NB4 (cell line): ENCODE results near the gene PPHLN1.

Experiments used
- DNase-seq: peaks from one replicate; pipeline ENCODE4 v3.0.0; 2010; ENCODE audit warnings: low read depth
- H3K4me3 ChIP-seq: one replicate; pipeline ENCODE4 v1.5.1; 2011; ENCODE audit warnings: mild to moderate bottlenecking, low read depth, low read length, moderate library complexity
- CTCF ChIP-seq: IDR thresholded peaks from one replicate; pipeline ENCODE4 v1.5.1; 2012; ENCODE audit warnings: low read depth, low read length
- MAX ChIP-seq: IDR thresholded peaks from 2 replicates; pipeline ENCODE4 v1.6.1; 2011; ENCODE audit warnings: low read depth, low read length
- MYC ChIP-seq: IDR thresholded peaks from 2 replicates; pipeline ENCODE4 v1.6.1; 2011; ENCODE audit warnings: low read depth, low read length
- POLR2A ChIP-seq: IDR thresholded peaks from 2 replicates; pipeline ENCODE4 v1.6.1; 2011; ENCODE audit warnings: mild to moderate bottlenecking; ENCODE audit not compliant: insufficient read length; ENCODE audit errors: extremely low read depth

Gene PPHLN1

GRCh38 chr12:42483521-42483790, 157.5 kb downstream of the PPHLN1 start:
- peak; percentile 31 for DNase-seq

GRCh38 chr12:42484996-42485395, 159.0 kb downstream of the PPHLN1 start:
- no peak for DNase-seq
- H3K4me3 ChIP-seq, result no peak overlapping the region
- TF ChIP-seq CTCF, result no peak
- no peak for TF ChIP-seq POLR2A
- no peak for TF ChIP-seq MAX
- no peak for TF ChIP-seq MYC

More at GRCh38 chr12:42483521-42483790, 157.5 kb downstream of the PPHLN1 start:
- no peak for TF ChIP-seq POLR2A
- TF ChIP-seq MYC, result no peak
- TF ChIP-seq CTCF, result no peak
- no peak for TF ChIP-seq MAX
- H3K4me3 ChIP-seq, result peak overlapping the region; percentile 38

- no peak overlapping the region for H3K4me3 ChIP-seq
- no peak for DNase-seq
- no peak for TF ChIP-seq POLR2A
- TF ChIP-seq CTCF, result no peak
- no peak for TF ChIP-seq MAX
- no peak for TF ChIP-seq MYC
Observed at GRCh38 chr12:42485823-42486222, 159.9 kb downstream of the PPHLN1 start.

GRCh38 chr12:42486407-42486806, 160.4 kb downstream of the PPHLN1 start:
- no peak for DNase-seq
- TF ChIP-seq POLR2A (no peak), MYC (no peak), CTCF (no peak), MAX (no peak)
- H3K4me3 ChIP-seq, result no peak overlapping the region

GRCh38 chr12:42490261-42490842, 164.4 kb downstream of the PPHLN1 start:
- H3K4me3 ChIP-seq, result no peak overlapping the region
- TF ChIP-seq MAX (no peak), POLR2A (no peak), MYC (no peak), CTCF (no peak)
- no peak for DNase-seq
